GM11168 (cell line): ENCODE results near the gene TCF15.

ENCODE experiments used
- in situ Hi-C: fragments of 300-500 bp; cut with MboI; formaldehyde crosslinking; loops from one replicate; pipeline ENCODE4 v1.12.0; 2022; ENCODE audit warnings: low sequenced_read_pairs; ENCODE audit not compliant: unreplicated experiment

The TCF15 gene, protein sequence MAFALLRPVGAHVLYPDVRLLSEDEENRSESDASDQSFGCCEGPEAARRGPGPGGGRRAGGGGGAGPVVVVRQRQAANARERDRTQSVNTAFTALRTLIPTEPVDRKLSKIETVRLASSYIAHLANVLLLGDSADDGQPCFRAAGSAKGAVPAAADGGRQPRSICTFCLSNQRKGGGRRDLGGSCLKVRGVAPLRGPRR

GRCh38 chr20:610130-611046, at the start of gene TCF15:
TCF15 (minus strand) TSS chr20:610309; CDS start chr20:610237, 72 bp downstream.
- in situ Hi-C loops: no loop called here

GRCh38 chr20:658731-659291, 48.7 kb upstream of the TCF15 start:
- in situ Hi-C loops: no loop called here

DNA sequence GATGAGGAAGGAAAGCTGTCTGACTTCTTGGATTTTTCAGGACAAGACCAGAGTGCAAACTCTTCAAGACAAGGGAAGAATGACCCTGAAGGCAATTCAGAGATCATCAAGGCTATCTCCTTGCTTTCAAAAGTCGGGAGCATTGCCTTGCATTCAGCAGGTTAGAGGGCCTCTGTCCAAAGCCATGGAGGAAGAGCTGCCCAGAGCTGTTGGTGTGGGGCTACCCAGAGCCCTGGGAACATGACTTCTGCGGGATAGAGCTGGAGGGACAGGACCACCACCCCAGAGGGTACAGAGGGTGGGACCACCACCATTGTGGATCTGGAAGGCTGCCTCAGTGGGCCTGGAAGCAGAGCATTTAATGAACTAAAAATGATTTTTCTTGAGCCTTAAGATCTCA, 48.1 kb upstream of the TCF15 start:
- in situ Hi-C loops: no loop called here

DNA sequence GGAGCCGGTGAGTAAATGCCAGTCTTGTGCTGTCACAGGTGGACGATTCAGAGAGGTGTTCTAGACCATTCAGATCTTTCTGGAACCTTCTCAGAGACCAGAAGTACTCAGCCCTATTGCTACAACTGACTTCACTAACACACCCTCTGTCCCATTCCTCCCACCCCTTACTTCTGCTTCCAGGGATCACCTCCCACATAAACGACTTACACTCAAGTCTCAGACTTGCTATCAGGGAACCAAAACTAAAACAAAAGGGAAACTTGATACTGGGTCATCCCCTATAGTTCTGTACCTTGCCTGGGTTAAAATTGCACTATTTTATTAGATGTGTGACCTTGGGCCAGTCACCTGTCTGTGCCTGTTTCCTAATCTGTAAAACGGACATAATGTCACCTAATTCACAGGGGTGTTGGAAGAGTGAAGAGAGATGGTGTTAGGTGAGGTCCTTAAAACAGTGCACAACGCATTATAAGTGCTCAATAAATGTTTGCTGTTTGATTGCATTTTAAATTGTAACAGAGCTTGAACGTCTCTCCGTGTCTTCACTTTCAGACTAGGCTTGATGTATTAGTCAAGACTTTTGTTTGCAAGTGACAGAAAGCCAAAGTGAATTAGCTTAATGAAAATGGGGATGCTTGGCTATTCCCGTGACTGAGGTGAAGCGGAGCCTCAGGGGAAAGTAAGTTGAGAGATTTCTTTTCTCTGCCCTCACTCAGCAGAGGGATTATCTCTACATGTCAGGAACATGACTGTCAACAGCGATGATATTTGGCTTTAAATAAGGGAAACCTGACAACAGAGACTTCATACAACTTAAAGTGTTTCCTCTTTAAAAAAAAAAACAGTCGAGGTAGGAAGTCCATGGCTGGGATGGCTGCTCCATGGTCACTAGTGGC, 45.9 kb upstream of the TCF15 start:
- in situ Hi-C loops: no loop called here

- in situ Hi-C loops: no loop called here
Measured at GRCh38 chr20:654417-654750, 44.3 kb upstream of the TCF15 start.

- in situ Hi-C loops: no loop called here
Measured at GRCh38 chr20:653590-654416, 43.7 kb upstream of the TCF15 start.

GRCh38 chr20:653110-653589, 43.0 kb upstream of the TCF15 start, which contains the start of gene SRXN1:
SRXN1 (minus strand) TSS chr20:653200; CDS start chr20:653185, 15 bp downstream.
- in situ Hi-C loops: no loop called here

GRCh38 chr20:652615-653109, 42.6 kb upstream of the TCF15 start:
- in situ Hi-C loops: no loop called here

- in situ Hi-C loops: no loop called here
Measured at GRCh38 chr20:651713-652614, 41.9 kb upstream of the TCF15 start.

- in situ Hi-C loops: no loop called here
Measured at GRCh38 chr20:650954-651353, 40.8 kb upstream of the TCF15 start.

DNA sequence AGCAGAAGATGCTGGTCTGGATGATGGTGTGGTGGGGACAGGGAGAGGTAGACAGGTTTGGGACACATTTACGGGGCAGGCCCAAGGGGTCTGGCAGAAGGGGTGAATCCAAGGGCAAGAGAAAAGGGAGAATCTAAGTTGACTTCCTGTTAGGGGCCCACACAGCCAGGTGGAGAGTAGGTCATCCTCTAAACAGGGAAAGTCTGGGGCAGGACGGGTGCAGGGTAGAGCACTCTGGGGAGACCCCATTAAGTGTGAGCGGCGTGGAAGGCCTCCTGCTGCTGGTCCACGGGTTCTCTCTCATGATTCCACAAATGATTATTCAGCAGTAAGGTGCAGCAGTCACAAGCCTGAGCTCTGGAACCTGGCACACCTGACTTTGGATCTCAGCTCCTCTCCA, 40.2 kb upstream of the TCF15 start:
- in situ Hi-C loops: no loop called here

DNA sequence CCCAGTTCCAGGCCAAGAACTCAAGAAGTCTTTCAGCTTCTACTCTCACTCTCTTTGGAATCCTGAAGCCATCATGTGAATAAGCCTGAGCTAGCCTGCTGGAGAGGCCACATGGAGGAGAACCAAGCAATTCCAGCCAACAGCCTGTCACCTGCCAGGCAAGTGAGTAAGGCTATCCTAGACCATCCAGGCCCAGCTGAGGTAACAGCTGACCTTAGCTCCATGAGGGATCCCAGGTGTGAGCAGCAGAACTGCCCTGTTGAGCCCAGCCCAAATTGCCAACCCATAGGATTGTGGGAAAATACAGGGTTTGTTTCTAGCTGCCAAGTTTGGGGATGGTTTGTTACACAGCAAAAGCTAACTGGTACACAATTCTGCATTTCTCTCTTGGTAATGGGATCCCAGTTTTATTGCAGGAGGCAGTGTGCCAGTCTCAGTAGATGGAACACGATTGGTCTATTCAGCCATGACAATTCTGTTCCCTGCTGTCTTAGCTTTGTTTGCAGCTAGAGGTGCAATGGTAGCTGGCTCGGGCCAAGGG, 37.4 kb upstream of the TCF15 start:
- in situ Hi-C loops: loop anchor here (5.0 kb wide), 1 partner anchor 85 kb away; no protein-coding TSS in a partner anchor

- in situ Hi-C loops: loop anchor here (5.0 kb wide), 1 partner anchor 85 kb away; no protein-coding TSS in a partner anchor
Measured at GRCh38 chr20:646868-647233, 36.7 kb upstream of the TCF15 start.

DNA sequence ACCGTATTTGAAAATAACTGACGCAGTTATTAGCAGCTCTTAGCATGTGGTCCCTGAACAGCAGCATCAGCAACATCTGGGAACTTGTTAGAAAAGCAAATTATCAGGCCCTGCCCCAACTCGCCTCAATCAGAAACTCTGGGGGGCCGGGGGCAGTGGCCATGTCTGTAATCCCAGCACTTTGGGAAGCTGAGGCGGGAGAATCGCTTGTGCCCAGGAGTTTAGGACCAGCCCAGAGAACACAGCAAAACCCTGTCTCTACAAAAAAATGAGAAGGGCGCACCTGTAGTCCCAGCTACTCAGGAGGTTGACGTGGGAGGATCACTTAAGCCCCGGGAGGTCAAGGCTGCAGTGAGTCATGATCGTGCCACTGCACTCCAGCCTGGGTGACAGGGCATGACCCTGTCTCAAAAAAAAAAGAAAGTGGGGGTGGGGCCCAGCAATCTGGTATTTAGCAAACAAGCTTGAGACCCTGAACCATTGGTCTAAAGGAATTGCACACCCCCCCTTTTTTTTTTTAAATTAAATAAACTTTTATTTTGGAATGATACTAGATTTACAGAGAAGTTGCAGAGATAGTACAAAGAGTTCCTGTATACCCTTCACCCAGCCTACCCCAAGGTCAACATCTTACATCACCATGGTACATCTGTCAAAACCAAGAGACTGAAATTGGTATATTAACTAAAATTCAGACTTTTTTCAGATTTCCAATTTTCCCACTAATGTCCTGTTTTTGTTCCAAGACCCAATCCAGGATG, 36.2 kb upstream of the TCF15 start:
- in situ Hi-C loops: loop anchor here (5.0 kb wide), 1 partner anchor 84 kb away; no protein-coding TSS in a partner anchor

DNA sequence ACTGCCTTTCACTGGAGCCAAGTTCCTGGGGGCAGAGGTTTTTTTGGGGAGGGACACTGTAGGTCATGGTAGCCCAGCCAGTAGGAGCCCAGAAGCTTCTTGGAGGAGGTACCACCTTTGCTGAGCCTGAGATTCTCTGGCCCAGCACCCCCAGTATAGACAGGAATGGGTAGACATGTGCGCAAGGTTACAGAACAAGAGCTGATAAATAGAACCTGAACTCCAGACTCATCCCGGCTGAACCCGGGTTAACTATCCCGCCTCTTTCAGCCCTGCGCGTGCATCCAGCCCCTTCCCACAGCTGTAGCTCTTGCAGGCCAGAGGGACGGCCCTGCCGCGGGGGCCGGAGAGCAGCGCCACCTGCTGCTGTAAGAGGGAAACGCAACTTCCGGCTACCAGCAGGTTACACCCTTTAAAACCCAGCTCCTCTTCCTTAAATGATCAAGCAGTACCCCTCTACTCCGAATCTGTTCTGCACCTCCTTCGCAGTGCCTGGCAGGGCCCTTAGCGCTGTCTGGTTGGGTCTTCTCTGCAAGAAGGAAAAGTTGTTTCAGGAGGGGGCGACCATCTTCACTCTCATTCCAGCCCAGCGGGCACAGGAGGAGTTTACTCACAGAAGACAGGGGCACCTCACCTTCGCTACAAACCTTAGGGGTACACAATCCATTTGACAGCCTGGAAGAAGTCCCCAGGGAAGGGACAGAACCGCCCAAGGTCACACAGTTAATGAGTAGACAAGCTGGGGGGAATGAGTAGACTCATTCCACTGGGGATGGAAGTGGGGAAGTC, 35.4 kb upstream of the TCF15 start:
- in situ Hi-C loops: loop anchor here (5.0 kb wide), 1 partner anchor 83 kb away; no protein-coding TSS in a partner anchor

DNA sequence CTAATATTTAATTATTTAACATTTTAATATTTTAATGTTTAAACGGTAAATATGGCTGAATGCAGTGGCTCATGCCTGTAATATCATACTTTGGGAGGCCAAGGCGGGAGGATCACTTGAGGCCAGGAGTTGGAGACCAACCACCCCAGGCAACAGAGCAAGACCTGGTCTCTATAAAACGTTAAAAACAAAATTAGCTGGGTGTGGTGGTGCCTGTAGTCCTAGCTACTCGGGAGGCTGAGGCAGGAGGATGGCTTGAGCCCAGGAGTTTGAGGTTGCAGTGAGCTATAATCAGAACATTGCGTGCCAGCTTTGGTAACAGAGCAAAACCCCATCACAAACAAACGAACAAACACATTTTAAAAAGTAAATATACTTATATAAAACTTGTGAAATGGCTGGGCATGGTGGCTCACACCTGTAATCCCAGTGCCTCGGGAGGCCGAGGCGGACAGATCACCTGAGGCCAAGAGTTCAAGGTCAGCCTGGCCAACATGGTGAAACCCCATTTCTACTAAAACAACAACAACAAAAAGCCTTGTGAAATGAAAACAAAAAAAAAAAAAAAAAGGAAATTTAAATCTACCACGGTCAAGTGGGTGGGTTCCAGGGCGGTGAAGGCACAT, 34.7 kb upstream of the TCF15 start:
- in situ Hi-C loops: loop anchor here (5.0 kb wide), 1 partner anchor 83 kb away; no protein-coding TSS in a partner anchor
